ENCODE data around the gene DKC1.

- TF ChIP-seq, protein P1, sequence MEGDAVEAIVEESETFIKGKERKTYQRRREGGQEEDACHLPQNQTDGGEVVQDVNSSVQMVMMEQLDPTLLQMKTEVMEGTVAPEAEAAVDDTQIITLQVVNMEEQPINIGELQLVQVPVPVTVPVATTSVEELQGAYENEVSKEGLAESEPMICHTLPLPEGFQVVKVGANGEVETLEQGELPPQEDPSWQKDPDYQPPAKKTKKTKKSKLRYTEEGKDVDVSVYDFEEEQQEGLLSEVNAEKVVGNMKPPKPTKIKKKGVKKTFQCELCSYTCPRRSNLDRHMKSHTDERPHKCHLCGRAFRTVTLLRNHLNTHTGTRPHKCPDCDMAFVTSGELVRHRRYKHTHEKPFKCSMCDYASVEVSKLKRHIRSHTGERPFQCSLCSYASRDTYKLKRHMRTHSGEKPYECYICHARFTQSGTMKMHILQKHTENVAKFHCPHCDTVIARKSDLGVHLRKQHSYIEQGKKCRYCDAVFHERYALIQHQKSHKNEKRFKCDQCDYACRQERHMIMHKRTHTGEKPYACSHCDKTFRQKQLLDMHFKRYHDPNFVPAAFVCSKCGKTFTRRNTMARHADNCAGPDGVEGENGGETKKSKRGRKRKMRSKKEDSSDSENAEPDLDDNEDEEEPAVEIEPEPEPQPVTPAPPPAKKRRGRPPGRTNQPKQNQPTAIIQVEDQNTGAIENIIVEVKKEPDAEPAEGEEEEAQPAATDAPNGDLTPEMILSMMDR (conservative IDR thresholded peaks at IDR 0.05; ENCODE audit: low read length), result no peak
- no peak for TF ChIP-seq EZH2phosphoT487 (IDR thresholded peaks at IDR 0.05; ENCODE audit: borderline replicate concordance, low read depth, low read length)
Observed at GRCh38 chrX:154824638-154825037, 62.0 kb downstream of the DKC1 start.

Measured in OCI-LY7 (cell line).